HT-29 (cell line): ENCODE data around the gene IL18BP. TPM values are rescaled to one million over a fixed set of nuclear protein-coding genes. Genes with fewer than 3 reads are reported as not detected.

Source experiments
- DNase-seq: peaks from one replicate; pipeline ENCODE4 v3.0.0-alpha.2; 2015; ENCODE audit warnings: low spot score
- total RNA-seq: library from RNA; depleted of rRNA; stranded (reverse); fragments of >200 nt; shearing (Covaris generic); gene quantifications from 2 replicates; pipeline ENCODE4 v1.2.3, GENCODE V29; 2014

Gene IL18BP
- total RNA-seq, 1 experiment from 2014 or later = 5.8 TPM

DNA sequence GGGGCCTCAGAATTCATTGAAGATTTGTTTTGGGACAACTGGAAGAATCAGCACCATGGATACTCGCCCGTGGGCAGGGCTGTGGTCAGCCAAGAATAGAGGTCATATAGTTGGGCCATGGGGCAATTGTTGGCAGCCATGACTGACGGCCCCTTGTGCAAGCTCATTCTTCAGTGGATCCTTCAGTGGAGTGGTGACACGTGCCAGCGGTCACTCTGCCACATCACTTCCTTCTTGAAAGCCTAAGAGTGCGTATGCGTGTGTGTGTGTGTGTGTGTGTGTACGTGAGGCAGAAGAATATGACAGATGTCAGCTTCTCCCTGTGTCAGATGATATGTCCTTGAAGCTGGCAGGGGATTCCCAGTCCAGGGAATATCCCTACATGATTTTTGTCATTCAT is 1.8 kb upstream of the IL18BP start:
- DNase-seq = no peak

GRCh38 chr11:71997594-71997993 is 1.1 kb upstream of the IL18BP start:
- no peak for DNase-seq

DNA sequence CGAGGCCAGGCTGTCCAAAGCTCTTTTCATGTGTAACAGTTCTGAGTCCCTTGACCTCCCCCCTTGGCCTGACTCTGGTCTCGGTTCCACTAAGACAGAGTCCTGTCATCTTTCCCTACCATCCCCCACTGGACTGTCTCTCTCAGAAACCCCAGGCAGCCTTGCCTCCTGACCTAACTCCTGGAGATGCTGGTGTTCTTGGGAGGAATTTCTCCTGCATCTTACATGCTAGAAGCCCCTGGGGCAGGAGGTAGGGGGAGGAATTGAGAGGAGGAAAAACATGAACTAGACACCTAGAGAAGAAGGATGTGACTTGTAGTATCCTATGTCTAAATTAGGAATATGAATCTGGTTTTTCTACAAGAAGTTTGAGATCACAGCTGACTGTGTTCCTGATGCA is 648 bp upstream of the IL18BP start:
- no peak for DNase-seq

GRCh38 chr11:71999362-71999761 is 653 bp downstream of the IL18BP start:
- no peak for DNase-seq

DNA sequence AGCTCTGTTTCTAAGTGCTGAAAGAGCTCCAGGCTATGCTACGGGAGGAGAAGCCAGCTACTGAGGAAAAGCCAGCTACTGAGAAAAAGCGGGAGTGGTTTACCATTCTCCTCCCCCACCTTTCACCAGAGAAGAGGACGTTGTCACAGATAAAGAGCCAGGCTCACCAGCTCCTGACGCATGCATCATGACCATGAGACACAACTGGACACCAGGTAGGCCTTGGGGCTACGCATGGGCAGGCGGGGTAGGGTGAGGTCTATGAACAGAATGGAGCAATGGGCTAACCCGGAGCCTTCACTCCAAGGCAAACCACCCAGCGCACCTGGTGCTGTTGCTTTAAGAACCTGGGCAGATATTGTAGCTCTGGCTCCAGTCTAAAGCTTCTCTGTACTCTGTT is 1.1 kb downstream of the IL18BP start:
- DNase-seq = no peak

GRCh38 chr11:72000202-72000867 is 1.6 kb downstream of the IL18BP start:
- DNase-seq = no peak

- DNase-seq = no peak
These were observed 2.6 kb downstream of the IL18BP start for GRCh38 chr11:72001285-72001684.

GRCh38 chr11:72001834-72002591 is 3.3 kb downstream of the IL18BP start:
- DNase-seq = no peak

- no peak for DNase-seq
These were observed 4.4 kb downstream of the IL18BP start for GRCh38 chr11:72002841-72003775.

DNA sequence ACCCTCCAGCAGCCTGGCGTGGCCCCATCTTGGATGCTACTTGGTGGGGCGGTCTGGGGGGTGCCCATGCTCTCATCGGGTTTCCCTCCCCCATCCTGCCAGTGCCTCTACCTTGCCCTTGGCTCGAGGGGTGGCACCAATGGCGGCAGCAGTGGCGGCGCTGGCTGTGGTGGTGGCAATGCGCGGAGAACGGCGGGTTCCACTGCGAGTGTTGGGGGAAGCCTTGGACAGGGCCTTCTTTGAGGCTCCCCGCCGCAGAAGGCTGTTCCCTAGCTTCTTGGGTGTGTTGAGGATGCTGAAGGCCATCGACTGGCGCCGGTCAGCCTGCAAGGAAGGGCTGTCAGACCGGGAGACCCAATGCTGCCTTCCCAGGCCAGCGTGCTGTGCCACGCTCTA is 5.1 kb downstream of the IL18BP start:
- DNase-seq = no peak

- no peak for DNase-seq
These were observed 6.0 kb downstream of the IL18BP start for GRCh38 chr11:72004515-72005346.

GRCh38 chr11:72005347-72006260 is 6.9 kb downstream of the IL18BP start:
- no peak for DNase-seq

DNA sequence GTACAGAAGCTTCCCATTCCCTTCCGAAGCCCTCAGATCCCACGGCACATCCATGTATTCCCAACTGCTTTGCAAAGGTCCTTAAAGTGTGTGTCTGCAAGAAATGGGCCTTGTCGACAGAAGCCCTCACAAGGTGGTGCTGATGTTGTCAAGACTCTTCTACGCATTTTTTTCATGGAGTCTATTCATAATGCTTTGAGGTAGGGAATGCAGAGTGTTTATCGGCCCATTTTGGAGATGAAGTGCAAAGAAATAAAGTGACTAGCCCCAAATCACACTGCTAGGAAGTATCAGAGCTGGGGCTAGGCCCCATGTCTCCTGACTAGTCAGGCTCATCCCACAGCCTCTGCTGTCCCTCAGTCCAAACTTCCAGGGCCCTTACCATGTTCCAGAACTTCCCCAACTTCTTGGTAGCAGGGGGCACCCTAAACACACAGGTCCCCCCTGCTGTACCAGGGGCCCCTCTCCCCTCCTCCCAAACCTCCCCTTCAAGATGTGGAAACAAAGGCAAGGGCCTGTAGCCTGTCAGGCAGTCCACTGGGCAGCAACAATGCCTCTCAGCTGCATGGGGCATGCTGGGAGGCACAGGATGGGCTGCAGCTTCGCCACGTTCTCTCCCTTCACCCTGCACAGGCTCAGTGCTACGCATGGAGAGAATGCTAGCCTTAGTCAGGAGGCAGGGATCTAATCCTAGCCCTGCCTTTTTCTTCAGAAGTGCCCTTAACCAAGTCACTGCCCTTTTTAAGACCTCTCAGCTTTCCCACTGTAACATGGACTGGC is 7.8 kb downstream of the IL18BP start:
- no peak for DNase-seq

DNA sequence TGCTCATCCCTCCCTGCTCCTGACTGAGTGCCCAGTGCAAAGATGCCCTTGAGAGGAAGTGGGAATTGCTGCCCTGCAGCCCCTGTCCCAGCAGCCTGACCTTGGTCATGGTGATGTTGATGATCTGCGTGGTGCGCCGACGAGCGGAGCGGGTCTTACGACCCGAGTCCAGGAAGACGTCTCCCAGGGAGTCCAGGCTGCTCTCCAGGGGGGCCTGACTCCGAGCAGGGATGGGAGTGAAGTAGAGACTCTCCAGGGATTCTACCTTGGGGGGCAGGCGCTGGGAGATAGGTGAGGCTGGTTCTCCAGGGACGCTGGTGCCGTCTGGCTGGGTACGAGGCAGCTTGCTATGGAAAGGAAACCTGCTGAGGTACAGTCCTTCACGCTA is 8.4 kb downstream of the IL18BP start:
- DNase-seq = no peak

DNA sequence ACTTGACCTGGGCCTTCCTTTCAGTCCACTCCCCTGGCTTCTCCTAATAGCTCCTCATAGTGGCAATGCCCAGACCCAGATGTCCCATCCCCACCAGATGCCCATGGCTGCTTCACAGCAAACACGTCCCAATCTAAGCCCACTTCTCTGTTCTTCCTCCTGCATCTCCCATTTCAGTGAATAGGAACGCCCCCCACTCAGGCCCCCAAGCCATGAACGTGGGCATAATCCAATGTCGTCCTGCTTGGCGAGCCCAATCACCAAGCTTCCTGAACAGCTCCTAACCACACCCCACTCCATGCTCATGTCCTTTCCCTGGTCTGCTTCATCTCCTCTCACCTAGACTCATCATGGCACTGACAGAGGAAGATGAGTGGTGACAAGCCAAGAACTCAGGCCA is 8.9 kb downstream of the IL18BP start:
- DNase-seq = no peak

DNA sequence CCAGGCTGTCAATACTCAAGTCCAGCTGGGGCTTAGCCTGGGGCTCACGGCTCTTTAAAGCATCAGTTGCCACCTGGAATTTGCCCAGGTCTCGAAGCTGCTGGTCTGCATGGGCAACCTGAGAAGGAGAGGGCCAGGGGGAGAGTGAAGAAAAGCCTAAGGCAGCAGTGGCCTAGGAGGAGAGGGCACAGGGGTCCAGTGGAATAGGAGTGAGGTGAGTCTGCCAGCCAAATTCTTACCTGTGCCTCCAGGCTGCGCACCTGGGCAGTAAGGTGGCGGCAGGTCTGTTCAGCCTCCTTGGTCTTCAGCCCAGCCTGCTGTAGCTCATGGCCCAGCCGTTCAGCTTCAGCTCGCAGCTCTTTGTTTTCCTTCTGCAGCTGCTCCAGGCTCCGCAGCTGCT is 10.0 kb downstream of the IL18BP start:
- no peak for DNase-seq

DNA sequence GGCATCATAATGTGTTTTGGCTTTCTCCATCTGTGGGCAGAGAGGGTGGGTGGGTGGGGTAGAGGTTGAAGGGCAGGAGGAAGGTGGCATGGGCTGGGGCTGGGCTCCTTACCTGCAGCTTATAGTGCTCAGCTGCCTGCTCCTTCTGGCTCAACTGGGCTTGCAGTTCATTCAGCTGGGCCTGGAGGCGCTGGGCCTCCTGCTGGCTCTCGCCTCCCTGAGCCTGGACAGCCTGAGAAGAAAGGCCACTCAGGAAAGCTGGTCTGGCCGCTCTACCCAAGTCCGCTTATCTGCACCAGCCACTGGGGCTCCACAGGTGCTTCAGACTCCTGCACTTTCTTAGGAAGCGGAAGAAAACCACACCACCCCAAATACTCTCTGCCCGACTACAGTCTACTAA is 10.4 kb downstream of the IL18BP start:
- DNase-seq = no peak

- DNase-seq = no peak
These were observed 12.0 kb downstream of the IL18BP start for GRCh38 chr11:72010529-72011233.

- no peak for DNase-seq
These were observed 13.5 kb downstream of the IL18BP start for GRCh38 chr11:72012091-72012630.
